ENCODE results near the gene ARSB.

The ARSB gene

DNA sequence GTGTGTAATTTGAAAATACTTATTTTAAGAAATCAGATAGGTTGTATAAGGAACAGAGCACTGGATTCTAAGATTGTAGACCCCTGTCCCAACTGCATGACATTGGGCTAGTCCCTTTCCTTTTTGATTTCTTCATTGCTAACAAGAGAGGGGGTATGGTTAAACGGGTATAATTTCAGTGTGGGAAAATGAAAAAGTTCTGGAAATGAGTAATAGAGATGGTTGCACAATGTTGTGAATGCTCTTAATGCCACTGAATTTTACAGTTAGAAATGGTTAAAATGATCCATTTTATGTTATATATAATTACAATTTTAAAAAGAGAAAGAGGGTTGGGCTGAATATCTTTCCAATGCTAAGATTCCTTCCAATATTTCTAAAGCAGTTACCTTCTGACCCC lies 233.2 kb downstream of the ARSB start:
- Histone ChIP-seq H3K9ac (ENCODE audit: low read length) (no peak overlapping the region), H3K9me3 (ENCODE audit: control insufficient read depth, low read depth, low read length) (no peaks in the 10 kb centered on the region), H3K4me3 (ENCODE audit: low read length) (no peak overlapping the region), H3K27ac (ENCODE audit: low read length) (no peak overlapping the region), H3K4me1 (ENCODE audit: control insufficient read depth, low read depth, low read length) (no peaks in the 10 kb centered on the region), H3K36me3 (ENCODE audit: control insufficient read depth, low read depth, low read length) (no peaks in the 10 kb centered on the region), H3K27me3 (ENCODE audit: control insufficient read depth, insufficient read depth, low read length) (no peaks in the 10 kb centered on the region)

- Histone ChIP-seq H3K4me3 (ENCODE audit: low read length) (no peak overlapping the region), H3K4me1 (ENCODE audit: control insufficient read depth, low read depth, low read length) (peaks cover 3% of the 10 kb centered on the region), H3K9ac (ENCODE audit: low read length) (no peak overlapping the region), H3K9me3 (ENCODE audit: control insufficient read depth, low read depth, low read length) (no peaks in the 10 kb centered on the region), H3K36me3 (ENCODE audit: control insufficient read depth, low read depth, low read length) (no peaks in the 10 kb centered on the region), H3K27ac (ENCODE audit: low read length) (no peak overlapping the region), H3K27me3 (ENCODE audit: control insufficient read depth, insufficient read depth, low read length) (no peaks in the 10 kb centered on the region)
Measured at GRCh38 chr5:78750281-78750680, 234.8 kb downstream of the ARSB start.

DNA sequence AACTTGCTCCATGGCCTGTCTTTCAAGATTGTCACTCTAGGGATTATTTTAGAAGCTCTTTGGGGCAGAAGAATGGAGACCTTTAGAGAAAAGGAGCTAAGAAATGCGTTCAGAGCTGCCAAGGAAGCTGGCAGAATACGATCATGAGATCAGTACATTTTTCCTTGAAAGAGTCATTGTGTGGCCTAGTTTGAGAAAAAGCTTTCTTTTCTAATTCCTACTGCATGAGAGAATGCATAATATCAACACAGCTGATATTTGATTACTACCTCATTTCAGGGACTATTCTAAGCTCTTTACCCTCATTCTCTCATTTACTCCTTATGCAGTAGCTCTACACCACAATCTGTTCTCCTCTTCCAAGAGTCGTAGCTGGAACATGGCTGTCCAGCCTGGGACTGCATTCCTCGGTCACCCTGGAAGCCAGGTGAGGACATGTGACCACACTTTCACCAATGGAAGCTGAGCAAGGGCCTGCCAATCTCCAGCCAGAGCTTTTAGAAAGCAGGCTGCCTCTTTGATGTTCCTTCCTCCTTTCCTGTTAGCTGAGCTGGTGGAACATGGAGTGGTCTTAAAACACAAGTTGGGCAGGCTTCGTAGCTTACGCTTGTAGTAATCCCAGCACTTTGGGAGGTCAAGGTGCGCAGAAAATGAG lies 237.3 kb downstream of the ARSB start:
- no peak overlapping the region for H3K27ac ChIP-seq (ENCODE audit: low read length)
- H3K9ac ChIP-seq (ENCODE audit: low read length) = no peak overlapping the region
- H3K27me3 ChIP-seq (ENCODE audit: control insufficient read depth, insufficient read depth, low read length) = no peaks in the 10 kb centered on the region
- no peak overlapping the region for H3K4me3 ChIP-seq (ENCODE audit: low read length)
- peaks cover 7% of the 10 kb centered on the region for H3K4me1 ChIP-seq (ENCODE audit: control insufficient read depth, low read depth, low read length)
- no peaks in the 10 kb centered on the region for H3K36me3 ChIP-seq (ENCODE audit: control insufficient read depth, low read depth, low read length)
- no peaks in the 10 kb centered on the region for H3K9me3 ChIP-seq (ENCODE audit: control insufficient read depth, low read depth, low read length)

DNA sequence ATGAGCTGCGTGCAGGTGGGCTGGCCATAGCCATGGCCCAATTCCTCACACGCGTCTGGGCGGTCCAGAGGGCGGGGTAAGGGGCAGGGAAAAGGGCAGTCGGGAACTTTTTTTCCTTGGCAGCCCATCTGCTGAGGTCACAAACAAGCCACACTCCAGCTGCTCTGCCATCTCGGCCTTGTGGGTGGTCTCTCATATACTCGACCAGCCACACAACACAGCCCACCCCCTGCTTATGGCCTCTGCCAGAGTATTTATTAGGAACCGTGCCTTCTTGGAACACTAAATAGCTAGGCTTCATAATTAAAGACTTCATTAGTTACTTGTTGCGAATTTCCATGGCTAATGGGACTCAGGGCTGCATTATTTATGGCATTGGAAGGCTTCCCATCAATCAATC lies 238.1 kb downstream of the ARSB start:
- H3K9ac ChIP-seq (ENCODE audit: low read length) = no peak overlapping the region

GRCh38 chr5:78746021-78746770 lies 238.9 kb downstream of the ARSB start:
- Histone ChIP-seq H3K27me3 (ENCODE audit: control insufficient read depth, insufficient read depth, low read length) (no peaks in the 10 kb centered on the region), H3K9me3 (ENCODE audit: control insufficient read depth, low read depth, low read length) (no peaks in the 10 kb centered on the region), H3K4me1 (ENCODE audit: control insufficient read depth, low read depth, low read length) (peaks cover 7% of the 10 kb centered on the region), H3K27ac (ENCODE audit: low read length) (no peak overlapping the region), H3K36me3 (ENCODE audit: control insufficient read depth, low read depth, low read length) (no peaks in the 10 kb centered on the region), H3K4me3 (ENCODE audit: low read length) (no peak overlapping the region), H3K9ac (ENCODE audit: low read length) (no peak overlapping the region)

More for the DNA sequence above, 238.1 kb downstream of the ARSB start:
- H3K4me3 ChIP-seq (ENCODE audit: low read length) = no peak overlapping the region
- no peaks in the 10 kb centered on the region for H3K27me3 ChIP-seq (ENCODE audit: control insufficient read depth, insufficient read depth, low read length)
- H3K36me3 ChIP-seq (ENCODE audit: control insufficient read depth, low read depth, low read length) = no peaks in the 10 kb centered on the region
- H3K27ac ChIP-seq (ENCODE audit: low read length) = no peak overlapping the region
- H3K9me3 ChIP-seq (ENCODE audit: control insufficient read depth, low read depth, low read length) = no peaks in the 10 kb centered on the region
- peaks cover 7% of the 10 kb centered on the region for H3K4me1 ChIP-seq (ENCODE audit: control insufficient read depth, low read depth, low read length)

DNA sequence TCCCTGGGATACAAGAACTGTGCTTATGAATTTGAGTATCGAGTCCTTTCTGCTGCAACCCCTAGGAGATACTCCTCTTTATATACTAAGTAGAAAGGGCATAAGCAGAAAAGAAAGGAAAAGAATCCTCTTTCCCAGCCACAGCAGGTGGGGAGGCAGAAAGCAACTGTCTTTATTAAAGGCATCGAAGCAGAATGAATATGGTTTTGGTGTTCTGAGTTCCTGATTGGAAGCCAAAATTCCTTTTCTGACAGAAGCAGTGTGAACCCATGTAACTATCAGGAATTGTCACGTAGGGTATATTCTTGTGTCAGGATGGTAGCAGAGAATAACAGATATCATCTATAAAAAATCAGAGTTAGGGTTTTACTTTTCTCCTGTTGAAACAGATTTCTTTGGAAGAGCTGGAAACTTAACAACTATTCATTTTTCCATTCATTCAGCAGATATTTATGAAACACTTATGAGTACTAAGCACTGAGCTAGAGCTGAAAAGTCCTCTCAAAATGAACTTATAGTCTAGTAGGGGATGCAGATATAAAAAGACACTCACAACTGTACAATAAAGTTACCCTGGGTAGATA lies 240.1 kb downstream of the ARSB start:
- Histone ChIP-seq H3K4me1 (ENCODE audit: control insufficient read depth, low read depth, low read length) (peaks cover 7% of the 10 kb centered on the region), H3K4me3 (ENCODE audit: low read length) (no peak overlapping the region), H3K27me3 (ENCODE audit: control insufficient read depth, insufficient read depth, low read length) (no peaks in the 10 kb centered on the region), H3K9me3 (ENCODE audit: control insufficient read depth, low read depth, low read length) (no peaks in the 10 kb centered on the region), H3K9ac (ENCODE audit: low read length) (no peak overlapping the region), H3K36me3 (ENCODE audit: control insufficient read depth, low read depth, low read length) (no peaks in the 10 kb centered on the region), H3K27ac (ENCODE audit: low read length) (no peak overlapping the region)

GRCh38 chr5:78741019-78741418 lies 244.1 kb downstream of the ARSB start:
- H3K27me3 ChIP-seq (ENCODE audit: control insufficient read depth, insufficient read depth, low read length) = no peaks in the 10 kb centered on the region
- no peak overlapping the region for H3K9ac ChIP-seq (ENCODE audit: low read length)
- H3K27ac ChIP-seq (ENCODE audit: low read length) = no peak overlapping the region
- peaks cover 5% of the 10 kb centered on the region for H3K4me1 ChIP-seq (ENCODE audit: control insufficient read depth, low read depth, low read length)
- H3K9me3 ChIP-seq (ENCODE audit: control insufficient read depth, low read depth, low read length) = no peaks in the 10 kb centered on the region
- H3K36me3 ChIP-seq (ENCODE audit: control insufficient read depth, low read depth, low read length) = no peaks in the 10 kb centered on the region
- H3K4me3 ChIP-seq (ENCODE audit: low read length) = no peak overlapping the region

- no peak overlapping the region for H3K9ac ChIP-seq (ENCODE audit: low read length)
- H3K4me1 ChIP-seq (ENCODE audit: control insufficient read depth, low read depth, low read length) = no peaks in the 10 kb centered on the region
- H3K36me3 ChIP-seq (ENCODE audit: control insufficient read depth, low read depth, low read length) = no peaks in the 10 kb centered on the region
- no peaks in the 10 kb centered on the region for H3K9me3 ChIP-seq (ENCODE audit: control insufficient read depth, low read depth, low read length)
- no peak overlapping the region for H3K27ac ChIP-seq (ENCODE audit: low read length)
- H3K27me3 ChIP-seq (ENCODE audit: control insufficient read depth, insufficient read depth, low read length) = no peaks in the 10 kb centered on the region
- no peak overlapping the region for H3K4me3 ChIP-seq (ENCODE audit: low read length)
Measured at GRCh38 chr5:78738693-78739300, 246.3 kb downstream of the ARSB start.

- Histone ChIP-seq H3K9ac (ENCODE audit: low read length) (no peak overlapping the region), H3K36me3 (ENCODE audit: control insufficient read depth, low read depth, low read length) (no peaks in the 10 kb centered on the region), H3K4me3 (ENCODE audit: low read length) (no peak overlapping the region), H3K9me3 (ENCODE audit: control insufficient read depth, low read depth, low read length) (no peaks in the 10 kb centered on the region), H3K27me3 (ENCODE audit: control insufficient read depth, insufficient read depth, low read length) (no peaks in the 10 kb centered on the region), H3K4me1 (ENCODE audit: control insufficient read depth, low read depth, low read length) (no peaks in the 10 kb centered on the region), H3K27ac (ENCODE audit: low read length) (no peak overlapping the region)
Measured at GRCh38 chr5:78738104-78738503, 247.0 kb downstream of the ARSB start.

DNA sequence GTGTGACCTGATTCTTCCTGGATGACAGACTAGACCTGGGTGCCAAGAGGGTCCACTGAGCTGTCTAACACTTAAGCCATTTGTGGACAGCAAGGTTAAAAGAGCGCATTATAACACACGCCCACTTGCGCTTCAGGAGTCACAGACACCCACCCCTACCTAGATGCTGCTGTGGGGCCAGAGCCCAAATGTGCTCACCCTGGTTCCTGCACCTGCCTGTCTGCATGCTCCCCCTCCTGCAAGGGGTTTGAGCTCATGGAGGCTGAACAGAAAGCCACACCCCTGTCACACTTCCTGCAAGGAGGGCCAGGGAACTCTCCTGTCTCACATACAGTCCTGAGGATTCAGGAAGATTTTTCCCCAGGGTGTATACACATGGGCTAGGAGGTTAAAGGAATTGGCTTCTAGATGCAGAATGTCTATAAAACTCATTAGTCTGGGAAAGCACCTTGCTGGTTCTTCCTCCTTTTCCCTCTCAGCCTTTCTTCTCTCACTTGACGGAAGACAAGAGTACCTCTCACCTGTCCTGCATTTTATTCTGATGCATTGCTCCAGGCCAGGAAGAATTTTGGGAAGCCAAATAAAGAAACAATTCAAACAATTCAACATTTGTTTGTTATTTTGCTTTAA lies 249.2 kb downstream of the ARSB start:
- no peaks in the 10 kb centered on the region for H3K27me3 ChIP-seq (ENCODE audit: control insufficient read depth, insufficient read depth, low read length)
- H3K4me3 ChIP-seq (ENCODE audit: low read length) = no peak overlapping the region
- H3K4me1 ChIP-seq (ENCODE audit: control insufficient read depth, low read depth, low read length) = peaks cover 11% of the 10 kb centered on the region
- no peaks in the 10 kb centered on the region for H3K9me3 ChIP-seq (ENCODE audit: control insufficient read depth, low read depth, low read length)
- no peak overlapping the region for H3K27ac ChIP-seq (ENCODE audit: low read length)
- H3K36me3 ChIP-seq (ENCODE audit: control insufficient read depth, low read depth, low read length) = no peaks in the 10 kb centered on the region
- no peak overlapping the region for H3K9ac ChIP-seq (ENCODE audit: low read length)

DNA sequence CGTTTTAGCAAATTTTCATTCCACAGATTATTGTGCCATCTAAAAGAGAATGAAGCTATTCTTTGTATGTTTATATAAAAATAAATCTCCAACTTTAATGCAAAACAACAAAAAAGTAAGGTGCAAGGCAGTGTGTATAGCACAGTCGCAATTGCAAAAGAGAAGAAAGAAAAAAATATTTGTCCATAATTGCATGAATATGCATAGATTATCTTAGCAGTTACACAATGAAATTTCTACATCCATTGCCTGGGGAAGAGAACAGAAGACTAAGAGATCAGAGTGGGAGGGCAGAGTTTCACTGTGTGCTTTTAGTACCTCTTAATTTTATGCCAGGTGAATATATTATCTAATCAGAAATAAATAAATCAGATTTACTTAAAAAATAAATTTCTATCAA lies 250.2 kb downstream of the ARSB start:
- H3K4me1 ChIP-seq (ENCODE audit: control insufficient read depth, low read depth, low read length) = peaks cover 14% of the 10 kb centered on the region
- H3K4me3 ChIP-seq (ENCODE audit: low read length) = no peak overlapping the region
- H3K9ac ChIP-seq (ENCODE audit: low read length) = no peak overlapping the region
- no peaks in the 10 kb centered on the region for H3K27me3 ChIP-seq (ENCODE audit: control insufficient read depth, insufficient read depth, low read length)
- no peaks in the 10 kb centered on the region for H3K9me3 ChIP-seq (ENCODE audit: control insufficient read depth, low read depth, low read length)
- H3K27ac ChIP-seq (ENCODE audit: low read length) = no peak overlapping the region
- no peaks in the 10 kb centered on the region for H3K36me3 ChIP-seq (ENCODE audit: control insufficient read depth, low read depth, low read length)
